Left forelimb (tissue), 1 donor: ENCODE results near the gene ADAMTSL1.
A peak's percentile ranks its signal among the peaks of the same experiment; 100 is the strongest.

ENCODE experiments used
- DNase-seq: peaks from one replicate; pipeline ENCODE4 v3.0.0-alpha.2; 2018; ENCODE audit warnings: low spot score

Gene ADAMTSL1

GRCh38 chr9:18473652-18474279 lies at the start of gene ADAMTSL1:
Gene ADAMTSL1, plus strand, starts transcription at chr9:18474153. Its CDS starts 80 bp downstream, at chr9:18474233.
- DNase-seq, result peak; percentile 80

- DNase-seq, result no peak
Observed at GRCh38 chr9:18427691-18428090, 46.3 kb upstream of the ADAMTSL1 start.

- DNase-seq, result no peak
Observed at GRCh38 chr9:18428661-18429060, 45.3 kb upstream of the ADAMTSL1 start.

- no peak for DNase-seq
Observed at GRCh38 chr9:18429070-18429469, 44.9 kb upstream of the ADAMTSL1 start.

- DNase-seq, result no peak
Observed at GRCh38 chr9:18433620-18434019, 40.3 kb upstream of the ADAMTSL1 start.

GRCh38 chr9:18437315-18438201 lies 36.4 kb upstream of the ADAMTSL1 start:
- DNase-seq, result peak; percentile 69

GRCh38 chr9:18438300-18438925 lies 35.5 kb upstream of the ADAMTSL1 start:
- DNase-seq, result peak; percentile 80

- no peak for DNase-seq
Observed at GRCh38 chr9:18438951-18439350, 35.0 kb upstream of the ADAMTSL1 start.

- DNase-seq, result no peak
Observed at GRCh38 chr9:18441261-18441660, 32.7 kb upstream of the ADAMTSL1 start.

GRCh38 chr9:18442629-18443491 lies 31.1 kb upstream of the ADAMTSL1 start:
- no peak for DNase-seq

GRCh38 chr9:18447131-18447530 lies 26.8 kb upstream of the ADAMTSL1 start:
- no peak for DNase-seq

- no peak for DNase-seq
Observed at GRCh38 chr9:18447541-18447940, 26.4 kb upstream of the ADAMTSL1 start.

- DNase-seq, result no peak
Observed at GRCh38 chr9:18448101-18448500, 25.9 kb upstream of the ADAMTSL1 start.

GRCh38 chr9:18451406-18451805 lies 22.5 kb upstream of the ADAMTSL1 start:
- DNase-seq, result no peak

- no peak for DNase-seq
Observed at GRCh38 chr9:18452276-18452675, 21.7 kb upstream of the ADAMTSL1 start.

GRCh38 chr9:18456624-18457237 lies 17.2 kb upstream of the ADAMTSL1 start:
- DNase-seq, result no peak

GRCh38 chr9:18457510-18457909 lies 16.4 kb upstream of the ADAMTSL1 start:
- DNase-seq, result no peak

GRCh38 chr9:18459962-18460584 lies 13.9 kb upstream of the ADAMTSL1 start:
- no peak for DNase-seq

- DNase-seq, result no peak
Observed at GRCh38 chr9:18461496-18461895, 12.5 kb upstream of the ADAMTSL1 start.

GRCh38 chr9:18463991-18464390 lies 10.0 kb upstream of the ADAMTSL1 start:
- DNase-seq, result no peak

- DNase-seq, result no peak
Observed at GRCh38 chr9:18466101-18466500, 7.9 kb upstream of the ADAMTSL1 start.
